HL-60 (cell line): ENCODE results near the gene TSKS.

ENCODE experiments used
- DNase-seq, 2 experiments: peaks; one replicate each; pipeline ENCODE4 v3.0.0-alpha.2; 2010 to 2020; ENCODE audit warnings: low read depth in 1 of 2, low spot score in 1 of 2
- H3K27ac ChIP-seq: fragments of 250-450 bp; sonication (Bioruptor Pico); replicated peaks from 2 replicates; pipeline ENCODE4 v1.5.1; 2020; ENCODE audit warnings: mild to moderate bottlenecking, moderate library complexity
- H3K27me3 ChIP-seq: fragments of 250-450 bp; sonication (Bioruptor Pico); 2 replicates; pipeline ENCODE4 v1.5.1; 2021; ENCODE audit warnings: mild to moderate bottlenecking, moderate library complexity; ENCODE audit not compliant: insufficient read depth, poor library complexity, severe bottlenecking
- H3K4me3 ChIP-seq: replicated peaks from 2 replicates; pipeline ENCODE4 v1.5.1; 2011; ENCODE audit warnings: mild to moderate bottlenecking, control low read depth, low read length; ENCODE audit not compliant: insufficient read depth
- GABPA ChIP-seq: IDR thresholded peaks from 2 replicates; pipeline ENCODE4 v1.6.1; 2012; ENCODE audit warnings: low read depth
- POLR2AphosphoS5 ChIP-seq: IDR thresholded peaks from 2 replicates; pipeline ENCODE4 v1.6.1; 2012; ENCODE audit warnings: low read depth
- SPI1 ChIP-seq: IDR thresholded peaks from 2 replicates; pipeline ENCODE4 v1.6.1; 2012; ENCODE audit warnings: low read depth, mild to moderate bottlenecking, borderline replicate concordance
- TF ChIP-seq, protein P1 (sequence below): IDR thresholded peaks from 2 replicates; pipeline ENCODE4 v1.6.1; 2012; ENCODE audit warnings: low read depth; ENCODE audit not compliant: insufficient replicate concordance
- TF ChIP-seq, protein P2 (sequence below): IDR thresholded peaks from one replicate; pipeline ENCODE4 v1.5.1; 2011; ENCODE audit warnings: low read length, control low read depth, inconsistent platforms; ENCODE audit not compliant: insufficient read depth

The TSKS gene

DNA sequence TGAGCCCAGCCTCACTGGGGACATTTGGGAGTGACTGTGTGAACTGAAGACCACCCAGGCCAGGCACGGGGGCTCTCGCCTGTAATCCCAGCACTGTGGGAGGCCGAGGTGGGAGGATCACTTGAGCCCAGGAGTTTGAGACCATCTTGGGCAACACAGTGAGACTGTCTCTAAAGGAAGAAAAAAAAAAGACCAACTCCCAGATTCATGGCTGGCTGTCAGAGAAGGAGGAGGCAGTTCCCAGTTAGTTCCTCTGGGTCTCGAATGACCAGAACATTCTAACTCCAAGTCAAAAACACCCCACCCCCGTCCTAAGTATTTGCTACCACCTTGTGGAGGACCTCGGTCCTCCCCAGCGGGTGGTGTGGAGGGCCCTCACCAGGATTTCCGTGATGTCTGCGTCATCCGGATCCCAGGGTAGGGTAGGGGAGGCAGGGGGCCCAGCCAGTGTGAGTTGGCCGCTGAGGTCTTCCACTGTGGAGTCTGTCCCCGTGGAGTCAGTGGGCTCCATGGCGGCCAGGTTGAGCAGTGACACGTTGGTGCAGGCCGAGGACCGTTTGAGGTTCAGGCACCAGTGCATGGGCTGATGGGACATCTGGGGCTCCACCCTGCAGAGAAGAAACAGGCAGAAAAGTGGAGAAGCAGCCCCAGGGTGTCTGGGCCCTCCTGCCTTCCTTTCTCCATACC lies 1.3 kb downstream of the TSKS start:
- no peak overlapping the region for H3K4me3 ChIP-seq
- DNase-seq: no peak
- TF ChIP-seq SPI1 (no peak), GABPA (no peak), POLR2AphosphoS5 (no peak)
- TF ChIP-seq, protein P1, sequence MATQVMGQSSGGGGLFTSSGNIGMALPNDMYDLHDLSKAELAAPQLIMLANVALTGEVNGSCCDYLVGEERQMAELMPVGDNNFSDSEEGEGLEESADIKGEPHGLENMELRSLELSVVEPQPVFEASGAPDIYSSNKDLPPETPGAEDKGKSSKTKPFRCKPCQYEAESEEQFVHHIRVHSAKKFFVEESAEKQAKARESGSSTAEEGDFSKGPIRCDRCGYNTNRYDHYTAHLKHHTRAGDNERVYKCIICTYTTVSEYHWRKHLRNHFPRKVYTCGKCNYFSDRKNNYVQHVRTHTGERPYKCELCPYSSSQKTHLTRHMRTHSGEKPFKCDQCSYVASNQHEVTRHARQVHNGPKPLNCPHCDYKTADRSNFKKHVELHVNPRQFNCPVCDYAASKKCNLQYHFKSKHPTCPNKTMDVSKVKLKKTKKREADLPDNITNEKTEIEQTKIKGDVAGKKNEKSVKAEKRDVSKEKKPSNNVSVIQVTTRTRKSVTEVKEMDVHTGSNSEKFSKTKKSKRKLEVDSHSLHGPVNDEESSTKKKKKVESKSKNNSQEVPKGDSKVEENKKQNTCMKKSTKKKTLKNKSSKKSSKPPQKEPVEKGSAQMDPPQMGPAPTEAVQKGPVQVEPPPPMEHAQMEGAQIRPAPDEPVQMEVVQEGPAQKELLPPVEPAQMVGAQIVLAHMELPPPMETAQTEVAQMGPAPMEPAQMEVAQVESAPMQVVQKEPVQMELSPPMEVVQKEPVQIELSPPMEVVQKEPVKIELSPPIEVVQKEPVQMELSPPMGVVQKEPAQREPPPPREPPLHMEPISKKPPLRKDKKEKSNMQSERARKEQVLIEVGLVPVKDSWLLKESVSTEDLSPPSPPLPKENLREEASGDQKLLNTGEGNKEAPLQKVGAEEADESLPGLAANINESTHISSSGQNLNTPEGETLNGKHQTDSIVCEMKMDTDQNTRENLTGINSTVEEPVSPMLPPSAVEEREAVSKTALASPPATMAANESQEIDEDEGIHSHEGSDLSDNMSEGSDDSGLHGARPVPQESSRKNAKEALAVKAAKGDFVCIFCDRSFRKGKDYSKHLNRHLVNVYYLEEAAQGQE: no peak
- TF ChIP-seq, protein P2, sequence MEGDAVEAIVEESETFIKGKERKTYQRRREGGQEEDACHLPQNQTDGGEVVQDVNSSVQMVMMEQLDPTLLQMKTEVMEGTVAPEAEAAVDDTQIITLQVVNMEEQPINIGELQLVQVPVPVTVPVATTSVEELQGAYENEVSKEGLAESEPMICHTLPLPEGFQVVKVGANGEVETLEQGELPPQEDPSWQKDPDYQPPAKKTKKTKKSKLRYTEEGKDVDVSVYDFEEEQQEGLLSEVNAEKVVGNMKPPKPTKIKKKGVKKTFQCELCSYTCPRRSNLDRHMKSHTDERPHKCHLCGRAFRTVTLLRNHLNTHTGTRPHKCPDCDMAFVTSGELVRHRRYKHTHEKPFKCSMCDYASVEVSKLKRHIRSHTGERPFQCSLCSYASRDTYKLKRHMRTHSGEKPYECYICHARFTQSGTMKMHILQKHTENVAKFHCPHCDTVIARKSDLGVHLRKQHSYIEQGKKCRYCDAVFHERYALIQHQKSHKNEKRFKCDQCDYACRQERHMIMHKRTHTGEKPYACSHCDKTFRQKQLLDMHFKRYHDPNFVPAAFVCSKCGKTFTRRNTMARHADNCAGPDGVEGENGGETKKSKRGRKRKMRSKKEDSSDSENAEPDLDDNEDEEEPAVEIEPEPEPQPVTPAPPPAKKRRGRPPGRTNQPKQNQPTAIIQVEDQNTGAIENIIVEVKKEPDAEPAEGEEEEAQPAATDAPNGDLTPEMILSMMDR: no peak
- no peaks in the 10 kb centered on the region for H3K27me3 ChIP-seq
- no peak overlapping the region for H3K27ac ChIP-seq

DNA sequence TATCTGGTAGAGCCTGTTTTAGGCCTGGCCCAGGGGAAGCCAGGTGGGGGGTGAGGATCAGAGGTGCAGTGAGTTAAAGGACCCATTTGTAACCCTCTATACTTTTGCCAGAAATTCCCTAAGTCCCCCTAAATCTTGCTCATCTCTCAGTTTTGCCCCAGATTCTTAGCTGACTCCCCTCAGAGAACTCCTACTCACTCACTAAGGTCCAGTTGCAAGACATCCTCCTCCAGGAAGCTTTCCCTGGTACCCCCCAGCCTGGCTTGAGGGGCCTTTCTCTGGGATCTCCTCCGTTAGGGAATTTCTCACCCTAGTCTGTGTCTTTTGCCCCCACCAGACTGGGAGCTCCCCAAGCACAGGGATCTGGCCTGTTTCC lies 1.9 kb downstream of the TSKS start:
- H3K27me3 ChIP-seq: no peaks in the 10 kb centered on the region
- TF ChIP-seq, protein P2: no peak
- TF ChIP-seq GABPA: no peak
- TF ChIP-seq, protein P1: no peak
- H3K27ac ChIP-seq: no peak overlapping the region
- H3K4me3 ChIP-seq: no peak overlapping the region
- DNase-seq: no peak

DNA sequence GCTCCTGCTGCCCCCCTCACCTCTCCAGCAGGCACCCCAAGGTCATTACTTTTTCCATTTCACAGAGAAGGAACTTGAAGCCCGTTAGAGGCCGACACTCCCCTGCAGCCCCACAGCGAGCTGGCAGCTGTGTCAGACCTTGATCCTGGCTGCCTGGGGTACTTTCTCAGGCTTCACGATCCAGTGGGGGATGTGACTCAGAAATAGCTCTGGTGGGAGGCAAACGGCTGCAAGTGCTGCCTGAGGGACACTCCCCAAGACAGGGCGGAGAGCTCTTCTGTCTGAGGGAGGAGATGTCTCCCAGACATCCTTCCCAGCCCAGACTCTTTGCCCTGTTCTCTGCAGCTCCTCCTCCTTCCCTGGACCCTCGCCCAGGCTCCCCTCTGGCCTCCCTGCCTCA lies 4.8 kb downstream of the TSKS start:
- TF ChIP-seq, protein P1: no peak
- no peak for TF ChIP-seq POLR2AphosphoS5
- no peak for TF ChIP-seq SPI1
- TF ChIP-seq, protein P2: no peak
- TF ChIP-seq GABPA: no peak
- Histone ChIP-seq H3K4me3 (no peak overlapping the region), H3K27ac (no peak overlapping the region), H3K27me3 (no peaks in the 10 kb centered on the region)
- DNase-seq: no peak
